22Rv1 (cell line): ENCODE data around the gene LTBP3.

Experiments used
- CTCF ChIP-seq: fragments of 450-650 bp; IDR thresholded peaks from 2 replicates; pipeline ENCODE4 v1.5.1; 2017; ENCODE audit warnings: mild to moderate bottlenecking
- ZFX ChIP-seq: fragments of 450-650 bp; IDR thresholded peaks from 2 replicates; pipeline ENCODE4 v1.6.1; 2017; ENCODE audit warnings: antibody characterized with exemption, borderline replicate concordance

- TF ChIP-seq CTCF (no peak), ZFX (no peak)
These were observed 68.3 kb downstream of the LTBP3 start for GRCh38 chr11:65489706-65490320.
